Activated naive CD8-positive, alpha-beta T cell treated with anti-CD3 and anti-CD28 coated beads, Interleukin-2, amount 50 U/mL, for 16 hours (primary cell): ENCODE data around the gene SCARF2.
"Not testable (repeated sequence)": the region's sequence is repeated elsewhere in the genome, so short reads cannot be mapped to it uniquely, and the experiment has no call there.

Experiments used
- DNase-seq: peaks from one replicate; pipeline ENCODE4 v3.0.0-alpha.2; 2020; ENCODE audit warnings: low read depth, low spot score

The SCARF2 gene

DNA sequence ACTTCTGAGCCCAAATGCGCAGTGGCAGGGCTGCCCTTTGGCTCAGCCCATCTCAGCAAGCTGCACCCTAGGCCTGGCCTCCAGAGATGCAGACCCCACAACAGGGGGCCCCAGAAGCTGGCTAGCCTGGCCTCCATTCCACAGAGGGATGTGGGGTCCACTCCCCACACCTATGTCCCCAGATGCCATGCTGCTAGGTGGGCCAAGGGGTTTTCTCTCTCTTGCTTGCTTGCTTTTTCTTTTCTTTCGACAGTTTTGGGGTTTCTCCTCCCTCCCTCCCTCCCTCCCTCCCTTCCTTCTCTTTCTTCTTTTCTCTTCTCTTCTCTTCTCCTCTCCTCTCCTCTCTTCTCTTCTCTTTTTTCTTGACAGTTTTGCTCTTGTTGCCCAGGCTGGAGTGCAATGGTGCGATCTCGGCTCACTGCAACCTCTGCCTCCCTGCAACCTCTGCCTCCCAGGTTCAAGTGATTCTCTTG is 9.6 kb downstream of the SCARF2 start:
- no peak for DNase-seq

DNA sequence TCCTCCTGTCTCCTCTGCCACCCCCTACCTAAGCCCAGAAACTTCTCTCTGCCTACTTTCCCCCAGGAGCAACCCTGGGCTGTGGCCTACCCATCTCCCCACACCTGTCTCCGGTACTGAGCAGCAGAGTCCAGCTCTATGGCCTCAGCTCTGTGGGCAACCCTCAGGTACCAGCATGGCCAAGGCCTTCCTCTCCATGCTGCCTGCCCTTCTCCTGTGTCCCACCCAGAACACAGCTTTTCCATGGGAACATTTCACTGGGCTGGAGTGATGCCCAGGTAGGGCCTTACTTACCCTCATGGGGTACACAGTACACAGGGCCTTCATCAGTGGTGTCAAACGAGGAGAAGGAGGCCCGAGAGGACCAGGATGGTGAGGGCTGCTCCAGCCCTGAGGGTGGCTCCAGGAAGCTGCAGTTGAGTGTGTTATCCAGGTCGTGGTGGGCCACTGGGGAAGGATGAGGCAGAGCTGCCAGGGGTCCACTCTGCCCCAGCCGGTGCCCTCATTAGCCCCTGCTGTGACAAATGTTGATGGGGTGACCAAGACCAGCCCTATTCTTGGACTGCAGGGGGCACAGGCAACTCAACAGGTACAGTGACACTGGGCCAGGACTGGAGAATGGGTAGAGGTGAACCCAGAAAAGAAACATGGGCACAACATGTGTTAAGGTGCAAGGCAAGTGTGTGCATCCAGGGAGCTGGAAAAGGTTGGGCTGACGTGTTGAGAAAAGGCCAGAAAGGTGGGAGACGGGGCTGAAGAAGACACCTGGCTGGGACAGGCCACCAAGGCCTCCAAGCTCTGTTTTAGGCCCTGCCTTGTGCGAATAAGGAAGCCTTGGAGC is 10.3 kb downstream of the SCARF2 start:
- no peak for DNase-seq

DNA sequence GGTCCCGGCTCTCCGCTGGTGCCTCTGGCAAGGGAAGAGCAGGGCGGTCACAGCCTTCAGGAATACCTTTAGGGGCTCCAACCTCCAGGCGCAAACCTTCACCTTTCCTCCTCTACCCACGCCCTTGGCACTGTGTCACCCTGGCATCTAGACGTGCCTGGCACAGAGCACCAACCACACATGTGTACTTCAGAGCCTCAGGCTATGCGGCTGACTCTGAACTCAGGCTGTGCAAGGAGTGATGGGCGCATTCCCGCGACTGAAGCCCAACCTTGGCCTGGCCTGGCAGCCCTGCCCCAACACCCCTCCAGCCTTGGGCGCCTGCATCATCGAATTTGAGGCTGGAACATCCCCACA is 11.4 kb downstream of the SCARF2 start:
- no peak for DNase-seq

DNA sequence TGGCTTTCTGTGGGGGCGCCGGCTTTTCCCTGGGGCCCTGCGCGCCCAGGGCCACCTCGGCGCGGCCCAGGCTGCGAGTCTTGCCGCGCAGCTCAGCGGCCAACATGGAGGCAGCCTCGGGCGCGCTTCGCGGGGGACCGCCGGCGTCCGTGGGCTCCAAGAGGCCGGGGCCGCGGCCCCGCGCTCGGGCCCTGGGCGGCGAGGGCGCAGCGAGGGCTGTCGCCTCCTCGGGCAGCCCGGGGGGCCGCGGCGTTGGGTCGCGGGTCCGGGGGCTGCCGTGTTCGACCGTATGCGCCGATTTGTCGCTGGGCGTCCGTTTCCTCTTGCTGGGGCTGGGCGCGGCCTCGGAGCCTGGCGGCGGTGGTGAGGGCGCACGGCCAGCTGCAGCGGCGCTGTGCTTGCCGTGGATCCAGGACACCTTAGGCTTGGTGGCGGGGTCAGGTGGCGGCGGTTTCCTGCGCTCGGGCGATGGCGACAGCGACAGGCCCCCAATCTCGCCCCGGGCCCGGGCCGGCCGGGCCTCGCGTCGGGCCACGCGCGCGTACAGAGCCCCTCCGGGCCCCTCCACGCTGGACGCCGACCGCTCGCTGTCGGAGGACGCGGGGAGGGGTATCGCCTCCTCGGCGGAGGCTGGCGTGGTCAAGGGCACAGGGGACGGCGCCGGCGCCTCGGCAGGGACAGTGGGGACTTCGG is 11.9 kb downstream of the SCARF2 start:
- no peak for DNase-seq

DNA sequence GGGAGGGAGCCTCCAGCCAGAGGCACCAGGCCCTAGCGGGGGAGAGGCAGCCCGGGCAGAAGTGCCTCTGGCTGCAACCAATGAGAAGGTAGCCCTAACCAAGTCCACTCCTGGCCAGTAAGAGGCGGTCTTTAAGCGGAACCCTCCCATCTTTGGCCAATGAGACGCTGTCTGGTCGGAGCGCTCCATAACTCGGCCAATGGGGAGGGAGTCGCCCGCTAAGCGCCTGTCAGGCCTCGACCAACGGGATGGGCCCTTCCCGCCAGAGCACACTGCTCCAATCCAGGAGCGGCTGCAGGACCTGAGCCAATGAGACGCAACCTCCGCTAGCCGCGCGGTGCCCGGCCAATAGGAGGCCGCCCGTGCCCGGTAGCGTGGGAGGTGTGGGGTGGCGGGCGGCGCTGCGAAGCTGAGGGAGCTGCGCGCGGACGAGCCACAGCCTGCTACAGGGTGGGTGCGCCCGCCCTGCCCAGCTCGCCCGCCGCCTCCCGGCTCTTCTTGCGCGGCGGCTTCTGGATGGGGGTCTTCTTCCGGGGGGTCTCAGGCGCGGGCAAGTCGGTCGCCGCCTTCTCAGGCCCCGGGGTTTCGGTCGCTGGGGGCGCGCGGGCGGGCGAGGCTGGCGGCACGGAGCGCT is 12.6 kb downstream of the SCARF2 start:
- no peak for DNase-seq

DNA sequence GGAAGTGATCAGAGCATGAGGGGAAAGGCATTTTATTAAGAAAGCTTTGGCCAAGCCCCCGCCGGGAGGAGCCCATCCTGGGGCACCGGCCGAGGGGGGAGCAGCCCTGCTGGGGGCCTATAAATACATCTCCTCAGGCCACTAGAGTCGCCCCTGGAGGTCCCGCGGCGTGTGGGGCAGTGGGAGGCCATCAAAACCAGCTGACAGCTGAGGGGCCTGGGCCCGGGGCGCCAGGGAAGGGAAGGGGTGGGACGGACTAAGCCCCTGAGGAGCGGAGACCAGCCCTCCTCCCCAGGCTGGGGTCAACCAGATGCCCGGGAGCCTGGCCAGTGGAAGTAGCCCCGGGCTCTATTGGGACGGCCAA is 13.1 kb downstream of the SCARF2 start:
- DNase-seq: no peak

DNA sequence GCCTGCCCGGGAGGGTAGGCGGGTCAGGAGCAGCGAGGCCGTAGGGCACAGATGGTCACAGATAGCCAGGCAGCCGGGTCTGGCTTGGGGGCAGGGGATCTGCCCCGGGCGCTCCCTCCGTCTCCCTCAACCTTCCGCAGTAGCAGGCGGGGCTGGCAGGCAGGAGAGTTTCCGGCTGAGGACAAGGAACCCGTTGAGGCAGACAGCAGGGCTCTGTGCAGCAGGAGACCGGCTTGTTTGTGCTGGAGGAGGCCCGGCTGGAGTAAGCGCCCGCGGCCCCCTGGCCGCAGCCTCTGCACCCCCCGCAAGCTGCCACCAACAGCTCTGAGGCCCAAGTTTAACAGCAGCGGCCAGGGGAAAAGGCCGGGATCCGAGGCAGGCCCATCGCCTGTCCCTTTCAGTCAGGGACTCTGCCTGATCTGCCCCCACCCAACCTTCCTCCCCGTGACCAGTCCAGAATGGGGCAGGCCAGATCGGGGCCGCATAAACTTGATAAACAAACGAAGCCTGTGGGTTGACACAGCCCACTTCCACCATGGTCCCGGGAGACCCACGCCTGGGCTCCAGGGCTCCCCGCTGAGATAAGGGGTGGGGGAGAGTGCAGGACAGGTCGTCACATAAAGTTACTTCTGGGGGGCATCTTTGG is 13.6 kb downstream of the SCARF2 start:
- DNase-seq: no peak

DNA sequence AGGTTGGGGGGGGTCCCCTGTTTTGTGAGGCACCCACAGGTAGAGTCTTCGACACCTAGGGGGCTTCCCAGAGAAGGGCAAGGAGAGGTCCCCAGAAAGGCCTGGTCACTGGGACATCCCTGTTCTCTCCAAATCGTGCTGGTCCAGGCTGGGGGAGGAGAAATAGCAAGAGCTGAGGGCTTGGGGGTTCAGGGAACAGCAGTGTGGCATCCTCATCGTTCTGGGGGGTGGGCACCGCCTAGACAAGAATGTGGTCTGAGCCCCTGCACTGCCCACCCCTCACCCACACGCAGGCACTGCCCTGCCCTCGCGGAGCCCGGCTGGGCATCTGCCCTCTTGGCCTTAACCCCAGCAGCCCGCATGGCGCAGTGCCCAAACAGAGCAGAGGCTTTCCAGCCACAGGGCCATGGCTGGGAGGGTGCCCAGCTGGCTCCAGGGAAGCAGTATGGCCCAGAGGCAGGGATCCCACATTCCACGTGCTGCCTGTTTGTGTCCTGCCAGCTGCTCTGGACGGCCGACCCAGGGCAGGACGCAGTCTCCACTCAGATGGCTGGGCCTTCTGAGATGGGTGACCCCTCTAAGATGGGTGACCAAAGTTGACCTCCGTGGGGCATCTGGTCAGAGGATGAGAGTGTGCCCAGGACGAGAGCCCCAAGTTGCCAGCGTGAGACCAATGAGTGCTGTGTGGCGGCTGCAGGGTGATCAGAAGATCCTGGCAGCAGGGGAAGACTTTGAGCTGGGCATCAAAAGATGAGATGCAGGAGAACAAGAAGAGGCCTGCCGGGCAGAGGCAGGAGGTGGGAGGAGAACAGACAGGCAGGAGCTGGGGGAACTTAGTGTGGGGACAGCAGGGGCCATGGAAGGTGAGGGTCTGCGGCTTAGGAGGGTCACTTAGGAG is 14.4 kb downstream of the SCARF2 start:
- no peak for DNase-seq

DNA sequence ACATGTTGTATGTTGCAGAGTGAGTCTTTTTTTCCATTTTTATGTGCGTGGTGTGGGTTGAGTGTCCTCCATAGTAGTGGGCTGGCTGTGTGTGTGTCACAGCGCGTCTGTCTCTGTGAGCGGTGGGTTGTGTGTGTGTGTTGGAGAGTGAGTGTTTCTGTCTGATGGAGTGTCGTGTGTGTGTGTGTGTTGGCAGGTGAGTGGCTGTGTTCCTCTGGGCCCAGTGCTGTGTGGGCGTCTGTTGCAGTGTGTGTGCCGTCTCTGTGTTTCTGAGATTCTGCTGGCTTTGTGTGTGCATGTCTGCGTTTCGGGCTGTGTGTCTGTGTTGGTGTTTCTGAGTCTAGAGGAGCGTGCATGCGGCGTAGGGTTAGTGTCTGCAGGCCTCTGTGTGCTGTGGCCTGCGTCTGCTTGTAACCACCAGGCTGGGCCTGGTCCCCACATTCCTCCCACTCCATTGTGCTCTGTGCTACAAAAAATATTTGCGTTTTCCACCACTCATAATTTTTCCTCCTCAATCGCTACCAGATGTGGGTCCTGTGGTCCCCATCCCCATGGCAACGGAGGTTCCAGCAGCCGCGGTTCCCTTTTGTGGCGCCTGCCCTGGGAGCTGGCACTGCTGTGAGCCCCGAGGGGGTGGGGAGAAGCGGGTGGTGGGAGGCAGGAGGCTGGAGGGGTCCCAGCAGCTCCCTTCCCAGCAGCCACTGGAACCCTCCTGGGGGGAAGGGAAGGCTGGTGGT is 15.2 kb downstream of the SCARF2 start:
- DNase-seq: no peak

DNA sequence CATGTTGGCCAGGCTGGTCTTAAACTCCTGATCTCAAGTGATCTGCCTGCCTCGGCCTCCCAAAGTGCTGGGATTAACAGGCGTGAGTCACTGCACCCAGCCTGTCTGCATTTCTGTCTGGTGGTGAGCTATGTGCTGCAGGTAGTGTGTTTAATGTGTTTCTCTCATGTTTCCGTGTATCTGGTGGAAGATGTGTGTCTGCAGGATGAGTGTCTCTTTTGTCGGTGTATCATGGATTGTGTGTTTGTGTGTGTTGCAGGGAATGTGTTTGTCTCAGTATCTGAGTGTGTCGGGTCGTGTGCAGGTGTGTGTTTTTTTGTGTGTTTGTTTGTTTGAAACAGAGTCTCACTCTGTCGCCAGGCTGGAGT is 16.1 kb downstream of the SCARF2 start:
- no peak for DNase-seq

DNA sequence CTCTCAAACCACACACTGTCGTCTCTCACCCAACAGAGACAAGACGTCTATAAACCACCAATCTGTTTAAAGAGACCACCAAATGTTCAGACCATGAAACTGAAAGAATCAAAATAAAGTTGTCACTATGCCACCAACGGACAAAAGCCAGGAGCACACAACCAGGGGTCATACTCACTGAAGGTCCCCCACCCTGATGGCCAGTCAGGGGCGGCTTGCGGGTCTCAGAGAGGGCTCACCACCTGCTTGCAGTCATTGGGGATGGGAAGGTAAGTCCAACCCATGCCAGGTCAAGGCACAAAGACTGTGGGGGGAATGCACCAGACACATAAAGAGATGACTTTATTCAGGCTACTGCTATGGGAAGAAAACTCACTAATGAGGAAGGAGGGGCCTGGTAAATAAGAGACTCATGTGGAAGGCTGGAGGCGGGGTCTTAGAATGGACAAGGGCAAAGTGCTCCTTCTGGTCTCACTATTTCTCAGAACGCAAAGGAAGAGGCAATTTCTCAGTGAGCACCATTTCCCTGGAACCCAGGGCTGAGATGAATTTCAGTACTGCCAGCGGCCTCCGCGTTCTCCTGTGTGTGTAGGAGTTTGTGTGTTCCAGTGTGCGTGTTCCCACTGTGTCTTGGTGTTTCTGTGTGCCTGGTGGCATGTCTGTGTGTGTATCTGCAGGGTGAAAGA is 17.3 kb downstream of the SCARF2 start:
- DNase-seq: no peak

DNA sequence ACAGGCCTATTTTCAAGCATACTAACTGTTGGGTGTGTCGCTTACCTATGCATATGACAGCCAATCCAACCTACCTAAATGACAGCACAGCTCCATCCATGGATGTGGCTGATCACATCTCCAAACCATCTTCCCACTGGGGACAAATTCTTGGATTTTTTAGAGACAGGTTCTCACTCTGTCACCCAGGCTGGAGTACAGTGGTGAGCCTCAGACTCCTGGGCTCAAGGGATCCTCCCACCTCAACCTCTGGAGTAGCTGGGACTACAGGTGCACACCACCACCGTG is 18.0 kb downstream of the SCARF2 start:
- no peak for DNase-seq

DNA sequence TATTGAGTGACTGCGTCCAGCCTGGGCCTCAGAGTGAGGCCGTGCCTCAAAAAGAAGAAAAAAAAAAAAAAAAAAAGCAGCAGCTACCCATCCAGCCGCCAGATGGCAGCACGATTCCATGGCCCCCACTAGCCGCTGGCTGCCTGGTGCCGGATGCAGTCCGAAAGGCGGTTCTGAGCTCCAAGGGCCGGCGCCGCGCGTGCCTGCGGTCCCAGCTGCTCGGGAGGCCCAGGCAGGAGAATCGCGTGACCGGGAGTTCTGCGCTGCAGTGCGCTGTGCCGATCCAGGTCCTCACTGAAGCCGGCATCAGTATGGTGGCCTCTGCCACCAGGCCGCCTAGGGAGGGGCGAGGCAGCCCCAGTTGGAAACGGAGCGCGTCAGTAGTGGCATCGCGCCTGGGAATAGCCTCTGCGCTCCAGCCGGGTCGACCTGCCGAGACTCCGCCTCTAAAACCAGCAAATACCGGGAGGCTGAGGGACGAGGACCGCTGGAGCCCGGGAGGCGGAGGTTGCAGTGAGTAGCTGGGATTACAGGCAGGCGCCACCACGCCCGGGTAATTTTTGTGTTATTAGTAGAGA is 19.3 kb downstream of the SCARF2 start:
- peak; percentile 42 for DNase-seq

DNA sequence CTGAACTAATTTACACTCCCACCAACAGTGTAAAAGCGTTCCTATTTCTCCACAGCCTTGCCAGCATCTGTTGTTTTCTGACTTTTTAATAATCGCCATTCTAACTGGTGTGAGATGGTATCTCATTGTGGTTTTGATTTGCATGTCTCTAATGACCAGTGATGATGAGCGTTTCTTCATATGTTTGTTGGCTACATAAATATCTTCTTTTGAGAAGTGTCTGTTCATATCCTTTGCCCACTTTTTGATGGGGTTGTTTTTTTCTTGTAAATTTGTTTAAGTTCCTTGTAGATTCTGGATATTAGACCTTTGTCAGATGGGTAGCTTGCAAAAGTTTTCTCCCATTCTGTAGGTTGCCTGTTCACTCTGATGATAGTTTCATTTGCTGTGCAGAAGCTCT is 21.9 kb downstream of the SCARF2 start:
- not testable (repeated sequence) for DNase-seq

DNA sequence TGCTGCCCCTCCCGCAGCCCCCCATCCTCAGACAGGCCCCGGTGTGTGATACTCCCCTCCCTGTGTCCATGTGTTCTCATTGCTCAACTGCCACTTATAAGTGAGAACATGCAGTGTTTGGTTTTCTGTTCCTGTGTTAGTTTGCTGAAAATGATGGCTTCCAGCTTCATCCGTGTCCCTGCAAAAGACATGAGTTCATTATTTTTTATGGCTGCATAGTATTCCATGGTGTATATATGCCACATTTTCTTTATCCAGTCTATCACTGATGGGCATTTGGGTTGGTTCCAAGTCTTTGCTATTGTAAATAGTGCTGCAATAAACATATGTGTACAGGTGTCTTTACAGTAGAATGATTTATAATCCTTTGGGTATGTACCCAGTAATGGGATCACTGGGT is 22.4 kb downstream of the SCARF2 start:
- not testable (repeated sequence) for DNase-seq

DNA sequence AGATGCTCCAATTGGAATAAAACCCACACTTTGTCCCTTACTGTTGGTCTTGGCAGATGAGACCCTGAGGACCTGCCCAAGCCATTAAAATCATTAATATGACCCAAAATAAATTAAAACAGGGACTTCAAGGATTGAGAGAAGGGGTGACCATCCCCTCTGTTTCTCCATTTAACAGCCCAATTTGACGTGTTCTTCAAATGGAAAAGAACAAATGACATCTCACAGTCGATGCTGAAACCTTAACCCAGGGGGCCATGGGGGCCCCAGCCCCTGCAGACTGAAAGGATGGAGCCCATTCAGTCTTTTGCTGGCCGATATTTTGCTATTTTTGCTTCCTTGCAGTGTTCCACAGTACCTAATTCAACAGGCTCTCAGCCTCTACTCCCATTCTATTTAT is 23.2 kb downstream of the SCARF2 start:
- DNase-seq: no peak

DNA sequence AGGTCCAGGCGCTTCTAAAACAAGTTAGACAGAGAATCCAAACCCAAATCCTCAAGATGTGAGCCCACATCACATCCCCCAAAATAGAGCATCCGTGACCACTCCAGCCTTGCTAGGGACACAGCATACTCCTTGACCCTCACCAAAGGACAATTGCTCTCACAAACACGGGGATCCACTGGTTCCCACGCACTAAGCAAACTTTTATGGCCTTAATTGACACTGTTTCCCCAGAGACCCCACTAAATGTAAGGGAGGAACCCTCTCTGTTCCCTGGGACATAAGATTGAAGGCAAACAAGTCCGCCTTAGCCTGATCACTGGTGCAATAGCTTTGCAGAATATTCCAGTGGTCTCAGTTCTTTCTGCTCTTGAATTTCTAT is 23.6 kb downstream of the SCARF2 start:
- no peak for DNase-seq

DNA sequence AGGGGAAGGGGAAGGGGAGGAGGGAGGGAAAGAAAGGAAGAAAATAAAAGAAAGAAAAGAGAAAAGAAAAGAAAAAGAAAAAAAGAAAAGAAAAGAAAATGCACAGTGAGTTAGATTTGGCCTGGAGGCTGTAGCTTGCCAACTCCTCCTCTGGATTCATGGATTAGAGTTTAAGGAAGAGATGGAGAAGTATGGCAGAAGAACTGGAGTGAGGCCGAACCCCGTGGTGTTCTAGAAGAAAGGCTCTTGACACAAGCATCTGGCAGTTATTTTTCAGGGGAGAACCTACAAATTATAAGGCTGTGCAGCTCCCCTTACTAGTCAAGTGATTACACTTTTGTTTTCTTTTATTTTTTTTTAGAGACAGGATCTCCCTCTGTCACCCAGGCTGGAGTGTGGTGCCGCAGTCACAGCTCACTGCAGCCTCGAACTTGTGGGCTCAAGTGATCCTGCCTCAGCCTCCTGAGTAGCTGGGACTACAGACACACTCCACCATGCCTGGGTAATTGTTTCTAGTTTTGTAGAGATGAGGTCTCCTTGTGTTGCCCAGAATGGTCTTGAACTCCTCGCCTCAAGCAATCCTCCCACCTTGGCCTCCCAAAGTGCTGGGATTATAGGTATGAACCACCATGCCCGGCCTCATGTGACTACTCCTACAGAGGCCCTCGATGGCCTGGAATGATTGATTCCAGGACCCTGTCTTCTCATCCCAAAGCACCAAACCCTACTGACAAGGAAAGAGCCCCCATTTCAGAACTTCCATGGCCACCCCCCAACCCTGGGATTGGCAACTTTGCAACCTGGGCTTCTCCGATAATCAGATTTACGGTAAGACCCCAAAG is 24.2 kb downstream of the SCARF2 start:
- no peak for DNase-seq
